Ishikawa (cell line): ENCODE data around the gene SLCO3A1.

Source experiments
- CEBPB ChIP-seq: IDR thresholded peaks from 2 replicates; pipeline ENCODE4 v1.6.1; 2012
- EP300 ChIP-seq: IDR thresholded peaks from 2 replicates; pipeline ENCODE4 v1.6.1; 2012; ENCODE audit warnings: borderline replicate concordance
- TCF12 ChIP-seq: IDR thresholded peaks from 2 replicates; pipeline ENCODE4 v1.6.1; 2012; ENCODE audit warnings: low read depth
- TF ChIP-seq, protein P1 (sequence below): IDR thresholded peaks from 2 replicates; pipeline ENCODE4 v1.6.1; 2012; ENCODE audit warnings: low read depth, mild to moderate bottlenecking

DNA sequence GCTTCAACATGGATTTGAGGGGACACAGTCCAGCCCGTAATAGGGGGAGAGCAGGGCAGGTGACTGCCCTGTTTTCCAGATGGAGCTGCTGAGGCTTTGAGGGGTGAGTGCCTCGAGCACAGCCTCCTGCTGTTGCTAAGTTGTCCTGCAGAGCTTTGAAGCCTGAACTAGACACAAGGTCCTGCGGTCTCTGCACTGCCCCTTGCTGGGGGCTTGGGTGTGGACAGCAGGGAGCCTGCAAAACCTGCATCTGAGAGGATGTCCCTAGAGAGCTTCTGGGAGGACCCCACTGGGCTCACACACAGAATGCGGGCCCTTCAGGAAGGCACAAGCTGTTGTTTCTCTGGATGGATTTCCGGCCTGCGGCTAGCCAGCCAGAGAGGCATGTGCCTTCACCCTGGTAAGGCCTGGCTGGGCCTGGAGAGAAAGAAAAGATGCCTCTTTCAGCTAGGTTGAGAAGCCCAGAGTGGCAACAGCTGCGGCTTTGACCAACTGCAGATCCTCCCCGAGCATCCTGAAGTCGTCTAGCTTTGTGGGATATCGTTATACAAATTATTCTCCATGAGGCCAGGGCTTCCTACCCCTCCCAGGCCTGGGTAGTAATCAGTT, 226.2 kb downstream of the SLCO3A1 start:
- TF ChIP-seq TCF12 (no peak), EP300 (no peak), CEBPB (no peak)
- TF ChIP-seq, protein P1, sequence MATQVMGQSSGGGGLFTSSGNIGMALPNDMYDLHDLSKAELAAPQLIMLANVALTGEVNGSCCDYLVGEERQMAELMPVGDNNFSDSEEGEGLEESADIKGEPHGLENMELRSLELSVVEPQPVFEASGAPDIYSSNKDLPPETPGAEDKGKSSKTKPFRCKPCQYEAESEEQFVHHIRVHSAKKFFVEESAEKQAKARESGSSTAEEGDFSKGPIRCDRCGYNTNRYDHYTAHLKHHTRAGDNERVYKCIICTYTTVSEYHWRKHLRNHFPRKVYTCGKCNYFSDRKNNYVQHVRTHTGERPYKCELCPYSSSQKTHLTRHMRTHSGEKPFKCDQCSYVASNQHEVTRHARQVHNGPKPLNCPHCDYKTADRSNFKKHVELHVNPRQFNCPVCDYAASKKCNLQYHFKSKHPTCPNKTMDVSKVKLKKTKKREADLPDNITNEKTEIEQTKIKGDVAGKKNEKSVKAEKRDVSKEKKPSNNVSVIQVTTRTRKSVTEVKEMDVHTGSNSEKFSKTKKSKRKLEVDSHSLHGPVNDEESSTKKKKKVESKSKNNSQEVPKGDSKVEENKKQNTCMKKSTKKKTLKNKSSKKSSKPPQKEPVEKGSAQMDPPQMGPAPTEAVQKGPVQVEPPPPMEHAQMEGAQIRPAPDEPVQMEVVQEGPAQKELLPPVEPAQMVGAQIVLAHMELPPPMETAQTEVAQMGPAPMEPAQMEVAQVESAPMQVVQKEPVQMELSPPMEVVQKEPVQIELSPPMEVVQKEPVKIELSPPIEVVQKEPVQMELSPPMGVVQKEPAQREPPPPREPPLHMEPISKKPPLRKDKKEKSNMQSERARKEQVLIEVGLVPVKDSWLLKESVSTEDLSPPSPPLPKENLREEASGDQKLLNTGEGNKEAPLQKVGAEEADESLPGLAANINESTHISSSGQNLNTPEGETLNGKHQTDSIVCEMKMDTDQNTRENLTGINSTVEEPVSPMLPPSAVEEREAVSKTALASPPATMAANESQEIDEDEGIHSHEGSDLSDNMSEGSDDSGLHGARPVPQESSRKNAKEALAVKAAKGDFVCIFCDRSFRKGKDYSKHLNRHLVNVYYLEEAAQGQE, result no peak
